ENCODE data around the gene ARHGAP24. TPM values are rescaled to one million over a fixed set of nuclear protein-coding genes. Genes with fewer than 3 reads are reported as not detected.

The ARHGAP24 gene
- total and polyA plus RNA-seq, 2 donors (not counting 3 experiments of a cell fraction or from before 2014, with no cell fraction given), result 52.1 to 79.4 TPM

GRCh38 chr4:85831647-85832046 is 356.7 kb downstream of the ARHGAP24 start:
- dilution Hi-C loops (cut with MboI; ENCODE audit: extremely low pct_ligation_motif_present, low sequenced_read_pairs), result no loop called here
- Histone ChIP-seq H3K9me3 (replicated peaks; ENCODE audit: control insufficient read depth, insufficient read depth, low read length) (no peaks in the 10 kb centered on the region), H2AFZ (ENCODE audit: low read depth, low read length) (no peak overlapping the region), H3K79me2 (ENCODE audit: control insufficient read depth, insufficient read depth, low read length) (peaks cover 99% of the 10 kb centered on the region), H3K27ac (ENCODE audit: insufficient read depth, low read depth, low read length) (no peak overlapping the region), H3K4me2 (ENCODE audit: insufficient read depth, low read length) (no peak overlapping the region), H4K20me1 (replicated peaks; ENCODE audit: control insufficient read depth, extremely low read depth, insufficient read depth, low read length) (peaks cover 4% of the 10 kb centered on the region), H3K4me3 (replicated peaks in 1 of 3; ENCODE audit: insufficient read depth in 1 of 3, low read depth in 1 of 3, low read length in 3 of 3) (no peak overlapping the region), H3K9me1 (replicated peaks; ENCODE audit: control insufficient read depth, extremely low read depth, insufficient read depth, low read length) (no peaks in the 10 kb centered on the region), H3K9ac (replicated peaks; ENCODE audit: extremely low read depth, insufficient read depth, low read length) (no peak overlapping the region), H3K27me3 (ENCODE audit: control insufficient read depth in 2 of 2, insufficient read depth in 2 of 2, low read length in 2 of 2) (no peaks in the 10 kb centered on the region), H3K4me1 (ENCODE audit: control insufficient read depth, extremely low read depth, insufficient read depth, low read length) (peaks cover 15% of the 10 kb centered on the region), H3K36me3 (ENCODE audit: control insufficient read depth in 2 of 2, extremely low read depth in 1 of 2, insufficient read depth in 2 of 2, low read length in 2 of 2) (no peaks in the 10 kb centered on the region)
- ChIA-PET POLR2A (no interaction called here), CTCF (no interaction called here)
- no TSS peak for BruUV-seq (replicated peaks)
- intact Hi-C loops (cut with micrococcal nuclease), result no loop called here
- TF ChIP-seq FOS (IDR thresholded peaks at IDR 0.05; ENCODE audit: borderline replicate concordance, insufficient read depth, low read length) (no peak), JUN (IDR thresholded peaks at IDR 0.05; ENCODE audit: borderline replicate concordance, insufficient read depth, insufficient read length, low read depth) (no peak), MYC (IDR thresholded peaks at IDR 0.05; ENCODE audit: low read depth, low read length) (no peak), MAX (IDR thresholded peaks at IDR 0.05; ENCODE audit: insufficient read depth, insufficient read length) (no peak), CTCF (IDR thresholded peaks at IDR 0.05; ENCODE audit: extremely low read depth in 1 of 2, insufficient read depth in 1 of 2, low read depth in 1 of 2, low read length in 2 of 2) (no peak), GATA2 (IDR thresholded peaks at IDR 0.05; ENCODE audit: insufficient read depth, insufficient read length, low read depth, low read length) (no peak), EZH2 (IDR thresholded peaks at IDR 0.05; ENCODE audit: borderline replicate concordance, low read depth, low read length, severe bottlenecking) (no peak), POLR2A (IDR thresholded peaks at IDR 0.05; ENCODE audit: low read depth, low read length) (no peak), POLR2AphosphoS5 (IDR thresholded peaks at IDR 0.05; ENCODE audit: insufficient read depth, low read depth, low read length) (no peak)
- FAIRE-seq (no peak), DNase-seq (ENCODE audit: low read depth, low spot score) (no peak)

All from endothelial cell of umbilical vein (primary cell).